HEK293T (cell line): ENCODE results near the gene NHSL2.

Source experiments
- CTCF ChIA-PET: fragments of 350-600 bp; formaldehyde crosslinking; extraction: SDS; loops from one replicate; lab custom pipeline; 2021; ENCODE audit warnings: antibody characterized with exemption, inconsistent platforms; lab: Yijun Ruan, JAX
- POLR2A ChIA-PET: fragments of 350-600 bp; formaldehyde crosslinking; extraction: SDS; loops from one replicate; lab custom pipeline; 2020; ENCODE audit warnings: antibody characterized with exemption, inconsistent platforms; lab: Yijun Ruan, JAX
- DNase-seq: peaks from one replicate; pipeline ENCODE4 v3.0.0; 2012; ENCODE audit warnings: mixed read lengths; ENCODE audit errors: extremely low spot score
- ARNT ChIP-seq: fragments of 450-650 bp; IDR thresholded peaks from 2 replicates; pipeline ENCODE4 v1.6.1; 2017; ENCODE audit warnings: mild to moderate bottlenecking
- BHLHE40 ChIP-seq: fragments of 450-650 bp; IDR thresholded peaks from 2 replicates; pipeline ENCODE4 v1.6.1; 2016; ENCODE audit warnings: mild to moderate bottlenecking, moderate library complexity, borderline replicate concordance
- CTBP1 ChIP-seq: fragments of 450-650 bp; IDR thresholded peaks from 2 replicates; pipeline ENCODE4 v1.6.1; 2016; ENCODE audit warnings: borderline replicate concordance
- ELF4 ChIP-seq: fragments of 450-650 bp; IDR thresholded peaks from 2 replicates; pipeline ENCODE4 v1.6.1; 2017; ENCODE audit warnings: antibody characterized with exemption
- FOXA1 ChIP-seq: fragments of 450-650 bp; IDR thresholded peaks from 2 replicates; pipeline ENCODE4 v1.6.1; 2016; ENCODE audit warnings: mild to moderate bottlenecking
- FOXK2 ChIP-seq: fragments of 450-650 bp; IDR thresholded peaks from 2 replicates; pipeline ENCODE4 v1.6.1; 2016; ENCODE audit warnings: mild to moderate bottlenecking
- FOXM1 ChIP-seq: fragments of 450-650 bp; IDR thresholded peaks from 2 replicates; pipeline ENCODE4 v1.6.1; 2017; ENCODE audit warnings: mild to moderate bottlenecking, borderline replicate concordance
- HDGF ChIP-seq: fragments of 450-650 bp; IDR thresholded peaks from 2 replicates; pipeline ENCODE4 v1.6.1; 2017; ENCODE audit warnings: antibody characterized with exemption, borderline replicate concordance
- L3MBTL2 ChIP-seq: fragments of 450-650 bp; conservative IDR thresholded peaks from 2 replicates; pipeline ENCODE4 v1.6.1; 2016; ENCODE audit warnings: mild to moderate bottlenecking
- LEF1 ChIP-seq: fragments of 450-650 bp; IDR thresholded peaks from 2 replicates; pipeline ENCODE4 v1.6.1; 2017; ENCODE audit warnings: mild to moderate bottlenecking, borderline replicate concordance
- NFRKB ChIP-seq: fragments of 450-650 bp; IDR thresholded peaks from 2 replicates; pipeline ENCODE4 v1.6.1; 2016; ENCODE audit warnings: mild to moderate bottlenecking, moderate library complexity
- PKNOX1 ChIP-seq: fragments of 450-650 bp; IDR thresholded peaks from 2 replicates; pipeline ENCODE4 v1.6.1; 2016
- SP1 ChIP-seq: fragments of 450-650 bp; IDR thresholded peaks from 2 replicates; pipeline ENCODE4 v1.6.1; 2017
- SUZ12 ChIP-seq: fragments of 450-650 bp; IDR thresholded peaks from 2 replicates; pipeline ENCODE4 v1.6.1; 2016; ENCODE audit warnings: mild to moderate bottlenecking
- TARDBP ChIP-seq: fragments of 450-650 bp; IDR thresholded peaks from 2 replicates; pipeline ENCODE4 v1.6.1; 2016
- ZNF384 ChIP-seq: fragments of 450-650 bp; IDR thresholded peaks from 2 replicates; pipeline ENCODE4 v1.6.1; 2016

The NHSL2 gene

GRCh38 chrX:72110051-72110875, 199.6 kb downstream of the NHSL2 start:
- ChIA-PET POLR2A (interaction anchor here (1.3 to 1.8 kb wide), 3 partner anchors 11 to 65 kb away, joined by 4 read pairs; no protein-coding TSS in a partner anchor), CTCF (no interaction called here)
- TF ChIP-seq L3MBTL2 (no peak), FOXK2 (no peak), CTBP1 (no peak), FOXM1 (no peak), SUZ12 (no peak), NFRKB (no peak), FOXA1 (no peak), LEF1 (no peak)
- no peak for DNase-seq

- POLR2A ChIA-PET = interaction anchor here (1.6 to 1.8 kb wide), 2 partner anchors 10 to 66 kb away, joined by 4 read pairs; no protein-coding TSS in a partner anchor
- TF ChIP-seq FOXK2 (no peak), BHLHE40 (no peak), ELF4 (no peak), HDGF (no peak), NFRKB (no peak), CTBP1 (no peak), FOXM1 (no peak), TARDBP (no peak), SP1 (no peak)
- DNase-seq = no peak
- CTCF ChIA-PET = no interaction called here
Measured at GRCh38 chrX:72110876-72111708, 200.4 kb downstream of the NHSL2 start.

- TF ChIP-seq FOXA1 (no peak), SP1 (no peak), SUZ12 (no peak), CTBP1 (no peak), FOXK2 (no peak), FOXM1 (no peak), HDGF (no peak), ARNT (no peak), ELF4 (no peak), ZNF384 (no peak)
- CTCF ChIA-PET = no interaction called here
- DNase-seq = no peak
- POLR2A ChIA-PET = no interaction called here
Measured at GRCh38 chrX:72113461-72113860, 202.8 kb downstream of the NHSL2 start.

- CTCF ChIA-PET = interaction anchor here (0.6 to 1.6 kb wide), 4 partner anchors 9 to 609 kb away, joined by 3 to 7 read pairs (median 5); no protein-coding TSS in a partner anchor
- TF ChIP-seq CTBP1 = no peak
- TF ChIP-seq ZNF384 = no peak
- no peak for TF ChIP-seq ARNT
- TF ChIP-seq PKNOX1 = no peak
- TF ChIP-seq FOXA1 = no peak
- POLR2A ChIA-PET = interaction anchor here (0.9 to 1.9 kb wide), 8 partner anchors 9 to 93 kb away, joined by 3 to 11 read pairs (median 6); no protein-coding TSS in a partner anchor
- DNase-seq = no peak
Measured at GRCh38 chrX:72114306-72114705, 203.7 kb downstream of the NHSL2 start.

GRCh38 chrX:72114807-72115206, 204.2 kb downstream of the NHSL2 start:
- TF ChIP-seq CTBP1 = no peak
- no peak for TF ChIP-seq SUZ12
- TF ChIP-seq ELF4 = no peak
- TF ChIP-seq BHLHE40 = no peak
- no peak for TF ChIP-seq LEF1
- no peak for TF ChIP-seq ZNF384
- TF ChIP-seq FOXM1 = no peak
- no peak for TF ChIP-seq L3MBTL2
- no peak for TF ChIP-seq FOXA1
- no peak for TF ChIP-seq FOXK2
- no peak for TF ChIP-seq ARNT
- TF ChIP-seq TARDBP = no peak
- TF ChIP-seq NFRKB = no peak
- no peak for TF ChIP-seq HDGF
- no peak for TF ChIP-seq PKNOX1
- TF ChIP-seq SP1 = no peak
- ChIA-PET POLR2A (interaction anchor here (0.7 to 1.9 kb wide), 11 partner anchors 9 to 93 kb away, joined by 3 to 11 read pairs (median 4); no protein-coding TSS in a partner anchor), CTCF (interaction anchor here (0.6 to 1.6 kb wide), 6 partner anchors 9 to 608 kb away, joined by 3 to 7 read pairs (median 4); no protein-coding TSS in a partner anchor)
- DNase-seq = no peak

- no peak for TF ChIP-seq LEF1
- no peak for TF ChIP-seq HDGF
- TF ChIP-seq PKNOX1 = peak; percentile 71
- TF ChIP-seq FOXM1 = no peak
- ChIA-PET POLR2A (interaction anchor here (0.7 to 1.9 kb wide), 9 partner anchors 8 to 94 kb away, joined by 3 to 11 read pairs (median 6); no protein-coding TSS in a partner anchor), CTCF (interaction anchor here (0.6 to 1.6 kb wide), 5 partner anchors 8 to 130 kb away, joined by 3 to 7 read pairs (median 4); no protein-coding TSS in a partner anchor)
- no peak for DNase-seq
Measured at GRCh38 chrX:72115380-72115779, 204.7 kb downstream of the NHSL2 start.
